NCI-H2081 treated with DMSO at 0.1 percent for 48 hours (cell line): ENCODE data around the gene JAZF1.

ENCODE experiments used
- DNase-seq: peaks from one replicate; lab custom pipeline; 2025; lab: John Stamatoyannopoulos, UW

Gene JAZF1

GRCh38 chr7:28191751-28192150 is 11.2 kb upstream of the JAZF1 start:
- no peak for DNase-seq

GRCh38 chr7:28191184-28191583 is 10.6 kb upstream of the JAZF1 start:
- no peak for DNase-seq

GRCh38 chr7:28190077-28190710 is 9.6 kb upstream of the JAZF1 start:
- DNase-seq, result no peak

GRCh38 chr7:28187012-28187411 is 6.4 kb upstream of the JAZF1 start:
- DNase-seq, result no peak

GRCh38 chr7:28183627-28184026 is 3.0 kb upstream of the JAZF1 start:
- no peak for DNase-seq

GRCh38 chr7:28182071-28182471 is 1.5 kb upstream of the JAZF1 start:
- no peak for DNase-seq

- DNase-seq, result no peak
Measured at GRCh38 chr7:28181416-28181815, 821 bp upstream of the JAZF1 start.

- no peak for DNase-seq
Measured at GRCh38 chr7:28180031-28180363, 598 bp downstream of the JAZF1 start.

- no peak for DNase-seq
Measured at GRCh38 chr7:28179120-28180030, 1.2 kb downstream of the JAZF1 start.

- no peak for DNase-seq
Measured at GRCh38 chr7:28178599-28178998, 2.0 kb downstream of the JAZF1 start.

- DNase-seq, result no peak
Measured at GRCh38 chr7:28177836-28178235, 2.8 kb downstream of the JAZF1 start.

- no peak for DNase-seq
Measured at GRCh38 chr7:28176645-28177044, 4.0 kb downstream of the JAZF1 start.

- no peak for DNase-seq
Measured at GRCh38 chr7:28176174-28176573, 4.4 kb downstream of the JAZF1 start.

- no peak for DNase-seq
Measured at GRCh38 chr7:28174901-28175661, 5.5 kb downstream of the JAZF1 start.

GRCh38 chr7:28174442-28174841 is 6.2 kb downstream of the JAZF1 start:
- no peak for DNase-seq

- DNase-seq, result no peak
Measured at GRCh38 chr7:28173531-28173930, 7.1 kb downstream of the JAZF1 start.

- no peak for DNase-seq
Measured at GRCh38 chr7:28172958-28173357, 7.6 kb downstream of the JAZF1 start.

GRCh38 chr7:28170701-28171100 is 9.9 kb downstream of the JAZF1 start:
- DNase-seq, result no peak

- no peak for DNase-seq
Measured at GRCh38 chr7:28169230-28169629, 11.4 kb downstream of the JAZF1 start.

- DNase-seq, result no peak
Measured at GRCh38 chr7:28168393-28169158, 12.0 kb downstream of the JAZF1 start.

- no peak for DNase-seq
Measured at GRCh38 chr7:28166982-28167715, 13.4 kb downstream of the JAZF1 start.
